Body of pancreas (tissue), 4 donors: ENCODE measurements around the gene PPARA.

Experiments
- POLR2A ChIP-seq, 3 donors: fragments of 450-650 bp; IDR thresholded peaks; one replicate each; pipeline ENCODE4 v1.6.1; 2016; ENCODE audit warnings: antibody characterized with exemption in 3 of 3, mild to moderate bottlenecking in 2 of 3
- TF ChIP-seq, protein P1 (sequence below), 7 experiments: fragments of 450-650 bp in 4 of 7; fragments of 200-600 bp in 3 of 7; sonication (generic) in 3 of 7; IDR thresholded peaks; one replicate each; pipeline ENCODE4 v1.5.1; 2016 to 2019; ENCODE audit warnings: antibody characterized with exemption in 7 of 7

DNA sequence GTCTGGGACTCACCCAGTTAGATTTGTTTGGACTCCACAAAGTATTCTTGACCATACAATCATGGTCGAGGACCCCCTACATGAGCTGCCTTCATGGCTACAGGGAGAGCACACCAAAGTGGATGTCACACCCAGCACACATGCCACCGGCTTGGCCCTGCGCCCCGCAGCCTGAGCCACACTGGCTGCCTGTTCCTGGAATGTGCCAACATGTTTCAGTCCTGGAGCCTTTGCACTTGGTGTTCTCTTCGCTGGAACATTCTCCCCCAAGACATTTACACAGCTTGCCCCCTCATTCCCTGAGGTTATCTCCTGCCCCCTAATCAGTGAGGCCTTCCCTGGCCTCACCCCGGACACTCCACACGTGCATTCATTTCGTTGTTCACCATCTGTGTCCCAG lies 46.0 kb downstream of the PPARA start:
- TF ChIP-seq, protein P1, sequence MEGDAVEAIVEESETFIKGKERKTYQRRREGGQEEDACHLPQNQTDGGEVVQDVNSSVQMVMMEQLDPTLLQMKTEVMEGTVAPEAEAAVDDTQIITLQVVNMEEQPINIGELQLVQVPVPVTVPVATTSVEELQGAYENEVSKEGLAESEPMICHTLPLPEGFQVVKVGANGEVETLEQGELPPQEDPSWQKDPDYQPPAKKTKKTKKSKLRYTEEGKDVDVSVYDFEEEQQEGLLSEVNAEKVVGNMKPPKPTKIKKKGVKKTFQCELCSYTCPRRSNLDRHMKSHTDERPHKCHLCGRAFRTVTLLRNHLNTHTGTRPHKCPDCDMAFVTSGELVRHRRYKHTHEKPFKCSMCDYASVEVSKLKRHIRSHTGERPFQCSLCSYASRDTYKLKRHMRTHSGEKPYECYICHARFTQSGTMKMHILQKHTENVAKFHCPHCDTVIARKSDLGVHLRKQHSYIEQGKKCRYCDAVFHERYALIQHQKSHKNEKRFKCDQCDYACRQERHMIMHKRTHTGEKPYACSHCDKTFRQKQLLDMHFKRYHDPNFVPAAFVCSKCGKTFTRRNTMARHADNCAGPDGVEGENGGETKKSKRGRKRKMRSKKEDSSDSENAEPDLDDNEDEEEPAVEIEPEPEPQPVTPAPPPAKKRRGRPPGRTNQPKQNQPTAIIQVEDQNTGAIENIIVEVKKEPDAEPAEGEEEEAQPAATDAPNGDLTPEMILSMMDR (IDR thresholded peaks at IDR 0.05), result no peak
- TF ChIP-seq POLR2A (IDR thresholded peaks at IDR 0.05), result no peak
